Suprapubic skin (tissue), 4 donors: Measurements from ENCODE around the gene CLCF1. TPM values are rescaled to one million over a fixed set of nuclear protein-coding genes. Genes with fewer than 3 reads are reported as not detected.

Experiments
- DNase-seq, 2 donors: peaks; one replicate each; pipeline ENCODE4 v3.0.0-alpha.2; 2019; ENCODE audit warnings: low spot score in 2 of 2
- H3K27ac ChIP-seq: fragments of 200-600 bp; sonication (generic); one replicate; pipeline ENCODE4 v1.5.1; 2019
- H3K27me3 ChIP-seq: fragments of 200-600 bp; sonication (generic); one replicate; pipeline ENCODE4 v1.5.1; 2019
- H3K36me3 ChIP-seq: fragments of 200-600 bp; sonication (generic); one replicate; pipeline ENCODE4 v1.5.1; 2019
- H3K4me1 ChIP-seq: fragments of 200-600 bp; sonication (generic); one replicate; pipeline ENCODE4 v1.5.1; 2019
- H3K4me3 ChIP-seq: fragments of 200-600 bp; sonication (generic); one replicate; pipeline ENCODE4 v1.5.1; 2019; ENCODE audit warnings: mild to moderate bottlenecking
- H3K9me3 ChIP-seq: fragments of 200-600 bp; sonication (generic); one replicate; pipeline ENCODE4 v1.5.1; 2019
- EP300 ChIP-seq: sonication (generic); formaldehyde crosslinking; IDR thresholded peaks from one replicate; pipeline ENCODE4 v1.6.1; 2017; ENCODE audit warnings: antibody characterized with exemption
- POLR2A ChIP-seq, 2 donors: fragments of 450-650 bp; IDR thresholded peaks; one replicate each; pipeline ENCODE4 v1.6.1; 2017; ENCODE audit warnings: antibody characterized with exemption in 2 of 2, mild to moderate bottlenecking in 2 of 2, moderate library complexity in 2 of 2
- POLR2AphosphoS5 ChIP-seq, 3 donors: sonication (generic); formaldehyde crosslinking; IDR thresholded peaks; one replicate each; pipeline ENCODE4 v1.6.1; 2017; ENCODE audit warnings: antibody characterized with exemption in 3 of 3
- WGBS: methylation state at CpG from one replicate; pipeline ENCODE4 v1.1.5; 2018; 5-methylcytosine and 5-hydroxymethylcytosine counted together
- total RNA-seq, 4 donors: library from RNA; depleted of rRNA; stranded (reverse); fragments of >200 nt; gene quantifications; one replicate each; pipeline ENCODE4 v1.1.0, GENCODE V29; 2016
- TF ChIP-seq, protein P1 (sequence below), 2 donors: fragments of 200-600 bp in 1 of 2; fragments of 450-650 bp in 1 of 2; sonication (generic) in 1 of 2; IDR thresholded peaks; one replicate each; pipeline ENCODE4 v1.5.1; 2016 to 2019; ENCODE audit warnings: antibody characterized with exemption in 2 of 2, mild to moderate bottlenecking in 1 of 2, moderate library complexity in 1 of 2

CLCF1 gene
- total RNA-seq, 4 donors from 2014 or later = 2.7 to 5.5 (median 4.0) TPM

DNA sequence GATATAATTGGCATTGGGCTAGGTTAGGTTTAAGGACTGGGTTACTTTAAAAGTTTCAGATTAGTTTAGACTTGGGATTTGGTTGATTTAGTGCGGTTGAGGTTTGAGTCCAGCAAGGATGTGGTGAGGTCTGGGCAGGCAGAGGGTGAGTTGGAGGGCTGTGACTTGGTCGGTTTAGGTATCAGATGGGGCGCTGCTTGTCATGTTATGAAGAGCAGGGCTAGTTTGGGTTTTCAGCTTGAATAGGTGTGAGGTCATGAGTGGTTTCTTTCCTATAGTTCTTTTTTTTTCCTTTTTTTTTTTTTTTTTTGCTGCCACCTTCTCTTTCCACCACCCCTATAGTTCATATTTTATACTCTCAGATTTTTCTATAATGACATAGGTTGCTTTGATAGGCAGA is 4.8 kb downstream of the CLCF1 start:
- TF ChIP-seq POLR2A (IDR thresholded peaks at IDR 0.05) (no peak), EP300 (no peak), POLR2AphosphoS5 (IDR thresholded peaks at IDR 0.05) (no peak)
- TF ChIP-seq, protein P1, sequence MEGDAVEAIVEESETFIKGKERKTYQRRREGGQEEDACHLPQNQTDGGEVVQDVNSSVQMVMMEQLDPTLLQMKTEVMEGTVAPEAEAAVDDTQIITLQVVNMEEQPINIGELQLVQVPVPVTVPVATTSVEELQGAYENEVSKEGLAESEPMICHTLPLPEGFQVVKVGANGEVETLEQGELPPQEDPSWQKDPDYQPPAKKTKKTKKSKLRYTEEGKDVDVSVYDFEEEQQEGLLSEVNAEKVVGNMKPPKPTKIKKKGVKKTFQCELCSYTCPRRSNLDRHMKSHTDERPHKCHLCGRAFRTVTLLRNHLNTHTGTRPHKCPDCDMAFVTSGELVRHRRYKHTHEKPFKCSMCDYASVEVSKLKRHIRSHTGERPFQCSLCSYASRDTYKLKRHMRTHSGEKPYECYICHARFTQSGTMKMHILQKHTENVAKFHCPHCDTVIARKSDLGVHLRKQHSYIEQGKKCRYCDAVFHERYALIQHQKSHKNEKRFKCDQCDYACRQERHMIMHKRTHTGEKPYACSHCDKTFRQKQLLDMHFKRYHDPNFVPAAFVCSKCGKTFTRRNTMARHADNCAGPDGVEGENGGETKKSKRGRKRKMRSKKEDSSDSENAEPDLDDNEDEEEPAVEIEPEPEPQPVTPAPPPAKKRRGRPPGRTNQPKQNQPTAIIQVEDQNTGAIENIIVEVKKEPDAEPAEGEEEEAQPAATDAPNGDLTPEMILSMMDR (IDR thresholded peaks at IDR 0.05) = no peak
- Histone ChIP-seq H3K27me3 (no peaks in the 10 kb centered on the region), H3K4me3 (no peak overlapping the region), H3K4me1 (peaks cover 81% of the 10 kb centered on the region), H3K36me3 (peaks cover 3% of the 10 kb centered on the region), H3K27ac (no peak overlapping the region), H3K9me3 (no peaks in the 10 kb centered on the region)
- DNase-seq = no peak
- 81% methylated on average over 3 of the region's 3 CpGs for WGBS

DNA sequence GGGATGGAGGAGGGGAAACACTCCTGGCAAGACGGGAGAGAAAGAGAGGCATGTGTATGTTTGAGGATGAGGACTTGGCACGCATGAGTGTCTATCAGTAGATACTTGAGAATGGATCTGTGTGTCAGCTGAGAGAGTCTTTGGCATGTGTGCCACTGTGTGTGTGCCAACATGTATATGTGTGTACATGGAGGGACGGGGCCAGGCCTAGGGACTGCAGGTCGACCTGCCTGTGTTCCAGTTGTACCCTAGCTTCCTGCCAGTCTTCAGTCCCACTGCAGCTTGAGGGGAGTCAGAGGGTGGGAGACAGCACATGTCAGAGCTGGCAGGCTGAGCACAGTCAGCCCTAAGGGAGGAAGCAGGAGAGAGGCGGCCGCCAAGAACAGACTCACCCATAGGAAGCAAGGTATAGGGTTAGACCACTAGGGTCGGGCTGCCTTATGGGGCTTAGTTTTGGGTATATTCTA is 5.6 kb downstream of the CLCF1 start:
- Histone ChIP-seq H3K36me3 (peaks cover 3% of the 10 kb centered on the region), H3K4me1 (peaks cover 73% of the 10 kb centered on the region), H3K27me3 (no peaks in the 10 kb centered on the region), H3K4me3 (no peak overlapping the region), H3K9me3 (no peaks in the 10 kb centered on the region), H3K27ac (peak overlapping the region; percentile 18)
- 57% methylated on average over 7 of the region's 7 CpGs for WGBS
- TF ChIP-seq EP300 (no peak), POLR2AphosphoS5 (IDR thresholded peaks at IDR 0.05) (no peak), POLR2A (IDR thresholded peaks at IDR 0.05) (no peak)
- TF ChIP-seq, protein P1 (IDR thresholded peaks at IDR 0.05) = no peak
- no peak for DNase-seq

DNA sequence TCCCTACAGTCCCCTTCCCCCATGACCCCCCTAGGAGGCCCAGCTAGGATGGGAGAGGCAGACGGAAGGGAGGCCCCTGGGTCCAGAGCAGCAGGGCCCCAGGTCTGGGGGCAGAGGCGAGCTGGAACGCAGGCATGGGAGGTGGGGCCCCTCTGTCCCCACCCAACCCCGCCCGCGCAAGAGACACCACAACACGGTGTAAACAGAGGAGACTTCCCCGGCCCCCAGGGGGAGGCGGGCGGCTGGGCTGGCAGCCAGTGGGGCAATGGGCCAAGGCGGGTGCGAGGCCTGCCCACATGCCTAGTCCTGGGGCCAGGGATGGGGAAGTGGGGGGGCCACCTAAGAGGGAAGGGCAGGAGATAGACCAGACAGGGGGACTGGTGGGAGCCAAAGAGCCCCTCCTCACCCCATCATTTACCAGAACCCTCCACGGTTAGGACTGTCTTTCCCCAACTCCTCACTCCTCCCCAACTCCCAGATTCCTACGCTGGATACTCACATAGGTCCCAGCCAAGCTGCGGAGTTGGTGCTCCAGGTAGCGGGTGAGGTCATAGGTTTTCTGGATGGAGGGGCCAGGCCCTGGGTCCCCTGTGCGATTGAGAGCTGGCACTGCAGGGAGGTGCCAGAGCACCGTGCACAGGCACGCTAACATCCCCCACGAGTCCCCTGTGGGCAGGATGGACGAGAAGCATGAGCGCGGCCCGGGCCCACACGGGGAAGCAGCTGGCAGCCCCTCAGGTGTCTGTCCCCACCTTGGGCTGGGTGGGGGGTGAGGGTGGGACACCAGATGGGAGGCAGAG is 6.2 kb downstream of the CLCF1 start:
- no peaks in the 10 kb centered on the region for H3K27me3 ChIP-seq
- H3K27ac ChIP-seq = peak overlapping the region; percentile 18
- no peak for TF ChIP-seq POLR2A (IDR thresholded peaks at IDR 0.05)
- TF ChIP-seq, protein P1 (IDR thresholded peaks at IDR 0.05) = no peak
- no peak for TF ChIP-seq EP300
- no peak for TF ChIP-seq POLR2AphosphoS5 (IDR thresholded peaks at IDR 0.05)
- DNase-seq = no peak
- H3K4me3 ChIP-seq = peak overlapping the region; percentile 0
- no peaks in the 10 kb centered on the region for H3K9me3 ChIP-seq
- H3K4me1 ChIP-seq = peaks cover 69% of the 10 kb centered on the region
- H3K36me3 ChIP-seq = peaks cover 3% of the 10 kb centered on the region
- 44% methylated on average over 17 of the region's 25 CpGs for WGBS

DNA sequence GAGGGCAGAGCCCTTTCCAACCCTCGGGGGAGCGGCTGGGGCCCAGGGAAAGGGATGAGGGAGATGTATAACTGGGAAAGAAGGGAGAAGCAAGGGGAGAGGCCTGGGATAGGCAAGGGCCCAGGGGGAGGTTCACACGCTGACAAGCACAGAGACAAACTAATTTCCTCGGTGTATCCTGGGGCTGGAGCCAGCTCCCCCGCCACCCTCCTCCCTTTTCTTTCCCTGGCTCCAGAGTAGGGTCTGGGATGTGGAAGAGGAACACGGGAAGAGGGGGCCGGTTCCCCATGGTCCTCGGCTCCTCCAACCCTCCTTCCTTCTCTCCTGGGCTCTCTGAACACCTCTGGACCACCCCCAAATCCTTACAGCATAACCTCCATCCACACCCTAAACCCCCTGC is 6.9 kb downstream of the CLCF1 start:
- H3K27me3 ChIP-seq = no peaks in the 10 kb centered on the region
- H3K4me1 ChIP-seq = peaks cover 62% of the 10 kb centered on the region
- peaks cover 3% of the 10 kb centered on the region for H3K36me3 ChIP-seq
- H3K4me3 ChIP-seq = peak overlapping the region; percentile 0
- 26% methylated on average over 8 of the region's 8 CpGs for WGBS
- no peak for TF ChIP-seq EP300
- TF ChIP-seq, protein P1 (IDR thresholded peaks at IDR 0.05) = no peak
- TF ChIP-seq POLR2A (IDR thresholded peaks at IDR 0.05) = no peak
- no peak for TF ChIP-seq POLR2AphosphoS5 (IDR thresholded peaks at IDR 0.05)
- H3K9me3 ChIP-seq = no peaks in the 10 kb centered on the region
- no peak for DNase-seq
- no peak overlapping the region for H3K27ac ChIP-seq

DNA sequence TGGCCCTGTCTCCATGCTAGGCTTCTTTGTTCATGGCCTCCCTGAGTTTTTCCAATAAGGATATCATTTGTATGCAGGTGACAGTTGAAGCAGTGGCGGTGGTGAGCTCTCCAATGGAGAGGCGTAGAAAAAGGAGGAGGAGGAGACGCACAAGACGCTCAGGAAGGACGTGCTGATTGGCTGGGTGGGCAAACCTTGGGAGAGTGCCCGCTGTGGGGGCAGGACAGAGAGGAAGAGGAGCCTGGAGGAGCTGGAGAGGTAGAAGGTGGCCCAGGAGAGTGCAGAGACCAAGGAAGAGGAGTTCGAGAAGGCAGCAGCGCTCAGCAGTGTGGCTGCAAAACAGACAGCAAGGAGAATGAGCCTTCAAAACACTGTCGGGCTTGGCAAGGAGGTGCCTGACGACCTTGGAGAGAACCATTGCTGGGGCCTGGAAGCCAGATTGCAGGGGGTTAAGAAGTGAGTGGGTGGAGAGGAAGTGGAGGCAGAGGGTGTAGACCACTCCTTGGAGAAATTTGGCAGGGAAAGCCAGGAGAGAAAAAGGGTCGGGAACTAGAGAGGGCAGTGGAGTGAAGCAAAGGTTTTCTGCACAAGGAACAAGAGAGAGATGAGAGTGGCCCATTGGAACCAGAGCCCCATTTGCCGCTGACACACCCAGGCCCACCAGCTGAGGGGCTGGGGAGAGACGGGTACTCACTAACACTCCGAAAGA is 7.5 kb downstream of the CLCF1 start:
- Histone ChIP-seq H3K27ac (no peak overlapping the region), H3K27me3 (no peaks in the 10 kb centered on the region), H3K4me1 (peaks cover 56% of the 10 kb centered on the region), H3K36me3 (peaks cover 3% of the 10 kb centered on the region), H3K4me3 (no peak overlapping the region), H3K9me3 (no peaks in the 10 kb centered on the region)
- DNase-seq = no peak
- TF ChIP-seq, protein P1 (IDR thresholded peaks at IDR 0.05) = no peak
- TF ChIP-seq POLR2AphosphoS5 (IDR thresholded peaks at IDR 0.05) = no peak
- no peak for TF ChIP-seq POLR2A (IDR thresholded peaks at IDR 0.05)
- TF ChIP-seq EP300 = no peak
- 58% methylated on average over 14 of the region's 14 CpGs for WGBS
